Uterus (tissue), 2 donors: ENCODE results near the gene DCAF16.

Experiments
- POLR2A ChIP-seq, 2 donors: fragments of 450-650 bp; IDR thresholded peaks; one replicate each; pipeline ENCODE4 v1.6.1; 2016; ENCODE audit warnings: antibody characterized with exemption in 2 of 2, mild to moderate bottlenecking in 1 of 2, moderate library complexity in 1 of 2
- TF ChIP-seq, protein P1 (sequence below), 4 experiments: fragments of 200-600 bp in 2 of 4; fragments of 450-650 bp in 2 of 4; sonication (generic) in 2 of 4; IDR thresholded peaks; one replicate each; pipeline ENCODE4 v1.5.1; 2016 to 2019; ENCODE audit warnings: antibody characterized with exemption in 4 of 4, mild to moderate bottlenecking in 2 of 4, moderate library complexity in 1 of 4

- TF ChIP-seq, protein P1, sequence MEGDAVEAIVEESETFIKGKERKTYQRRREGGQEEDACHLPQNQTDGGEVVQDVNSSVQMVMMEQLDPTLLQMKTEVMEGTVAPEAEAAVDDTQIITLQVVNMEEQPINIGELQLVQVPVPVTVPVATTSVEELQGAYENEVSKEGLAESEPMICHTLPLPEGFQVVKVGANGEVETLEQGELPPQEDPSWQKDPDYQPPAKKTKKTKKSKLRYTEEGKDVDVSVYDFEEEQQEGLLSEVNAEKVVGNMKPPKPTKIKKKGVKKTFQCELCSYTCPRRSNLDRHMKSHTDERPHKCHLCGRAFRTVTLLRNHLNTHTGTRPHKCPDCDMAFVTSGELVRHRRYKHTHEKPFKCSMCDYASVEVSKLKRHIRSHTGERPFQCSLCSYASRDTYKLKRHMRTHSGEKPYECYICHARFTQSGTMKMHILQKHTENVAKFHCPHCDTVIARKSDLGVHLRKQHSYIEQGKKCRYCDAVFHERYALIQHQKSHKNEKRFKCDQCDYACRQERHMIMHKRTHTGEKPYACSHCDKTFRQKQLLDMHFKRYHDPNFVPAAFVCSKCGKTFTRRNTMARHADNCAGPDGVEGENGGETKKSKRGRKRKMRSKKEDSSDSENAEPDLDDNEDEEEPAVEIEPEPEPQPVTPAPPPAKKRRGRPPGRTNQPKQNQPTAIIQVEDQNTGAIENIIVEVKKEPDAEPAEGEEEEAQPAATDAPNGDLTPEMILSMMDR (IDR thresholded peaks at IDR 0.05), result no peak
- no peak for TF ChIP-seq POLR2A (IDR thresholded peaks at IDR 0.05)
Measured at GRCh38 chr4:17758485-17758884, 52.1 kb downstream of the DCAF16 start.
